GM21367 (cell line): ENCODE measurements around the gene DOK1.

ENCODE experiments used
- ATAC-seq: cut with Tn5 transposase; IDR thresholded peaks from one replicate; pipeline ENCODE4 v1.9.1; 2021; ENCODE audit not compliant: unreplicated experiment

DOK1 gene

GRCh38 chr2:74525717-74526648 is 28.5 kb upstream of the DOK1 start, which contains the start of gene DQX1:
Gene DQX1 (minus strand): TSS chr2:74526231. CDS start chr2:74525729, 502 bp downstream.
- ATAC-seq, result no peak

- ATAC-seq, result no peak
These were observed 27.8 kb upstream of the DOK1 start for GRCh38 chr2:74526649-74527230.

- no peak for ATAC-seq
These were observed 26.8 kb upstream of the DOK1 start for GRCh38 chr2:74527741-74528140.

GRCh38 chr2:74528600-74529356 is 25.7 kb upstream of the DOK1 start:
- ATAC-seq, result peak; percentile 9

GRCh38 chr2:74529357-74530238 is 24.9 kb upstream of the DOK1 start, which contains the start of the genes AUP1 and HTRA2:
Gene AUP1 (minus strand): TSS chr2:74529706. CDS start chr2:74529629, 77 bp downstream.
Gene HTRA2 (plus strand): TSS chr2:74529933. CDS start chr2:74530007, 74 bp downstream.
- ATAC-seq, result peak; percentile 73

GRCh38 chr2:74530239-74531187 is 24.0 kb upstream of the DOK1 start:
- ATAC-seq, result no peak

- ATAC-seq, result no peak
These were observed 22.9 kb upstream of the DOK1 start for GRCh38 chr2:74531666-74532065.

GRCh38 chr2:74532222-74532621 is 22.3 kb upstream of the DOK1 start:
- ATAC-seq, result no peak

- ATAC-seq, result no peak
These were observed 21.1 kb upstream of the DOK1 start for GRCh38 chr2:74533464-74533863.

GRCh38 chr2:74534411-74534810 is 20.1 kb upstream of the DOK1 start:
- no peak for ATAC-seq

GRCh38 chr2:74535440-74535965 is 19.0 kb upstream of the DOK1 start:
- ATAC-seq, result no peak

- no peak for ATAC-seq
These were observed 18.2 kb upstream of the DOK1 start for GRCh38 chr2:74536166-74536950.

- ATAC-seq, result no peak
These were observed 17.4 kb upstream of the DOK1 start for GRCh38 chr2:74537140-74537539.

GRCh38 chr2:74538881-74539339 is 15.6 kb upstream of the DOK1 start:
- ATAC-seq, result no peak

- no peak for ATAC-seq
These were observed 14.2 kb upstream of the DOK1 start for GRCh38 chr2:74540291-74540690.

GRCh38 chr2:74542978-74543377 is 11.5 kb upstream of the DOK1 start:
- no peak for ATAC-seq

GRCh38 chr2:74544634-74545033 is 9.9 kb upstream of the DOK1 start:
- ATAC-seq, result no peak

- no peak for ATAC-seq
These were observed 8.5 kb upstream of the DOK1 start for GRCh38 chr2:74546004-74546403.
